CD4-positive, alpha-beta T cell (primary cell): Measurements from ENCODE around the gene ERC2. TPM values are rescaled to one million over a fixed set of nuclear protein-coding genes. Genes with fewer than 3 reads are reported as not detected.

Experiments
- ATAC-seq: fragments of 200-7000 bp; cut with Tn5 transposase; one replicate; pipeline ENCODE4 v1.10.0; 2022; ENCODE audit warnings: mild to moderate bottlenecking; ENCODE audit not compliant: poor library complexity
- CTCF ChIA-PET: fragments of 350-600 bp; sonication (Branson Sonifier 250); formaldehyde crosslinking; loops from one replicate; lab custom pipeline; 2021; ENCODE audit warnings: antibody characterized with exemption, inconsistent platforms; lab: Charles Lee
- POLR2A ChIA-PET: fragments of 350-600 bp; sonication (Branson Sonifier 250); formaldehyde crosslinking; loops from one replicate; lab custom pipeline; 2021; ENCODE audit warnings: antibody characterized with exemption, inconsistent platforms; lab: Charles Lee
- DNase-seq, 14 experiments: peaks; one replicate each; pipeline ENCODE4 v3.0.0-alpha.2; 2013 to 2020; ENCODE audit warnings: mixed read lengths in 2 of 14
- H3K27ac ChIP-seq, 2 donors: one replicate each; pipeline versions ENCODE4 v1.5.1 to v1.7.0; 2013; ENCODE audit warnings: low read length in 2 of 2, low read depth in 1 of 2, mild to moderate bottlenecking in 1 of 2
- H3K27me3 ChIP-seq, 2 experiments: 1 replicate in 1 of 2; 2 replicates in 1 of 2; pipeline versions ENCODE4 v1.6.1 to v1.7.0; 2013; ENCODE audit warnings: low read length in 2 of 2, control low read depth in 1 of 2, mild to moderate bottlenecking in 1 of 2, moderate library complexity in 1 of 2; ENCODE audit not compliant: insufficient read depth in 2 of 2, control insufficient read depth in 1 of 2
- H3K36me3 ChIP-seq: one replicate; pipeline ENCODE4 v1.6.1; 2013; ENCODE audit warnings: low read length, control low read depth; ENCODE audit not compliant: insufficient read depth
- H3K4me1 ChIP-seq: one replicate; pipeline ENCODE4 v1.6.1; 2013; ENCODE audit warnings: low read length, control low read depth; ENCODE audit not compliant: insufficient read depth
- H3K4me3 ChIP-seq: one replicate; pipeline ENCODE4 v1.5.1; 2013; ENCODE audit warnings: mild to moderate bottlenecking, low read length, moderate library complexity
- H3K9me3 ChIP-seq, 2 experiments: 1 replicate in 1 of 2; 2 replicates in 1 of 2; pipeline versions ENCODE4 v1.6.1 to v1.7.0; 2013; ENCODE audit warnings: low read length in 2 of 2, mild to moderate bottlenecking in 2 of 2, control low read depth in 1 of 2, moderate library complexity in 1 of 2; ENCODE audit not compliant: control insufficient read depth in 1 of 2, insufficient read depth in 1 of 2
- H3K27ac Mint-ChIP-seq: one replicate; pipeline ENCODE4 v1.8.0; 2020; ENCODE audit warnings: mixed read lengths
- H3K27me3 Mint-ChIP-seq: one replicate; pipeline ENCODE4 v1.8.0; 2021; ENCODE audit warnings: mixed read lengths
- H3K36me3 Mint-ChIP-seq: one replicate; pipeline ENCODE4 v1.8.0; 2021; ENCODE audit warnings: low read depth, mixed read lengths
- H3K4me1 Mint-ChIP-seq: one replicate; pipeline ENCODE4 v1.8.0; 2021; ENCODE audit warnings: low read depth, mixed read lengths
- H3K4me3 Mint-ChIP-seq: one replicate; pipeline ENCODE4 v1.8.0; 2020; ENCODE audit warnings: mild to moderate bottlenecking, mixed read lengths
- H3K9me3 Mint-ChIP-seq: one replicate; pipeline ENCODE4 v1.8.0; 2020; ENCODE audit warnings: mixed read lengths
- CTCF ChIP-seq: fragments of 200-600 bp; IDR thresholded peaks from one replicate; pipeline ENCODE4 v1.8.0; 2022; ENCODE audit warnings: antibody characterized with exemption, mild to moderate bottlenecking
- intact Hi-C, 2 experiments: fragments of 100-400 bp; cut with DNase I in 1 of 2; cut with micrococcal nuclease in 1 of 2; formaldehyde crosslinking; loops; one replicate each; pipeline versions ENCODE4 v1.15.1 to v1.9.0; 2023 to 2025; cut with DNase I, micrococcal nuclease
- total RNA-seq, 174 experiments: library from RNA in 2 of 174; stranded (reverse) in 2 of 174; gene quantifications; one replicate each; pipeline ENCODE4 v1.2.3 and lab custom pipeline; 2021 to 2026

ERC2 gene
- total RNA-seq, 2 experiments from 2014 or later, result not detected

GRCh38 chr3:56356808-56357207 lies 111.5 kb downstream of the ERC2 start:
- H3K4me1 Mint-ChIP-seq, result no peaks in the 10 kb centered on the region
- H3K27me3 ChIP-seq, result no peaks in the 10 kb centered on the region
- no peaks in the 10 kb centered on the region for H3K9me3 ChIP-seq
- H3K9me3 Mint-ChIP-seq, result no peaks in the 10 kb centered on the region
- H3K36me3 ChIP-seq, result no peaks in the 10 kb centered on the region
- no peak for ATAC-seq
- POLR2A ChIA-PET, result no interaction called here
- no peak for TF ChIP-seq CTCF
- H3K27ac ChIP-seq, result no peak overlapping the region
- no peak overlapping the region for H3K27ac Mint-ChIP-seq
- no peak overlapping the region for H3K4me3 Mint-ChIP-seq
- DNase-seq, result no peak
- intact Hi-C loops, result no loop called here
- CTCF ChIA-PET, result no interaction called here
- no peak overlapping the region for H3K4me3 ChIP-seq
- no peaks in the 10 kb centered on the region for H3K4me1 ChIP-seq
- H3K36me3 Mint-ChIP-seq, result no peaks in the 10 kb centered on the region
- no peaks in the 10 kb centered on the region for H3K27me3 Mint-ChIP-seq

GRCh38 chr3:56355570-56356185 lies 112.6 kb downstream of the ERC2 start:
- no peaks in the 10 kb centered on the region for H3K9me3 Mint-ChIP-seq
- H3K4me1 Mint-ChIP-seq, result no peaks in the 10 kb centered on the region
- intact Hi-C loops, result no loop called here
- ATAC-seq (no peak), DNase-seq (no peak)
- CTCF ChIA-PET, result no interaction called here
- no peak overlapping the region for H3K27ac Mint-ChIP-seq
- H3K4me3 ChIP-seq, result no peak overlapping the region
- H3K4me3 Mint-ChIP-seq, result no peak overlapping the region
- no peak overlapping the region for H3K27ac ChIP-seq
- no peaks in the 10 kb centered on the region for H3K36me3 ChIP-seq
- no peaks in the 10 kb centered on the region for H3K9me3 ChIP-seq
- no peaks in the 10 kb centered on the region for H3K27me3 Mint-ChIP-seq
- TF ChIP-seq CTCF, result no peak
- POLR2A ChIA-PET, result no interaction called here
- H3K27me3 ChIP-seq, result no peaks in the 10 kb centered on the region
- no peaks in the 10 kb centered on the region for H3K36me3 Mint-ChIP-seq
- no peaks in the 10 kb centered on the region for H3K4me1 ChIP-seq

DNA sequence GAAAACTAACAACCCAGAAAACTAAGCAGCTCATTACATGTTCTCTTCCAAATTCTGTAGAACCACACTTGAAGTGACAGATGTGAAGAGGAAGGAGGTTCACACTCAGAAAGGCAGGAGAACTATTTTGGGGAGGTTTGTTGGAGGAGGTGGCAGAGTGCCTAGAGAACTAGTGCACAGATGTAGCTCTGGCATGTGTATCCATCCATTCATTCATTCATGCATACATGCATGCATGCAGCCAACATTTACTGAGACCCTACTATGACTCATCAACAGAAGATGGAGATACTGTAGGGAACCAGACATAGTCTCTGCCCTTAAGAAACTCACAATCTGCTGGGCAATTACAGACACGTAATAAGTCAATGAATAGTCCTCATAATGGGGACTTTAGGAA lies 116.7 kb downstream of the ERC2 start:
- no peaks in the 10 kb centered on the region for H3K27me3 ChIP-seq
- Mint-ChIP-seq H3K27ac (no peak overlapping the region), H3K9me3 (no peaks in the 10 kb centered on the region), H3K4me1 (no peaks in the 10 kb centered on the region), H3K27me3 (no peaks in the 10 kb centered on the region), H3K4me3 (no peak overlapping the region), H3K36me3 (no peaks in the 10 kb centered on the region)
- H3K4me3 ChIP-seq, result no peak overlapping the region
- H3K4me1 ChIP-seq, result no peaks in the 10 kb centered on the region
- ATAC-seq (no peak), DNase-seq (no peak)
- no peak overlapping the region for H3K27ac ChIP-seq
- no peaks in the 10 kb centered on the region for H3K9me3 ChIP-seq
- CTCF ChIA-PET, result no interaction called here
- intact Hi-C loops, result no loop called here
- H3K36me3 ChIP-seq, result no peaks in the 10 kb centered on the region
- POLR2A ChIA-PET, result no interaction called here
- TF ChIP-seq CTCF, result no peak
